Iris pigment epithelial cell (primary cell): Measurements from ENCODE around the gene SLN.

Experiments used
- DNase-seq: peaks from one replicate; pipeline ENCODE4 v3.0.0-alpha.2; 2011; ENCODE audit warnings: low read depth

Gene SLN

DNA sequence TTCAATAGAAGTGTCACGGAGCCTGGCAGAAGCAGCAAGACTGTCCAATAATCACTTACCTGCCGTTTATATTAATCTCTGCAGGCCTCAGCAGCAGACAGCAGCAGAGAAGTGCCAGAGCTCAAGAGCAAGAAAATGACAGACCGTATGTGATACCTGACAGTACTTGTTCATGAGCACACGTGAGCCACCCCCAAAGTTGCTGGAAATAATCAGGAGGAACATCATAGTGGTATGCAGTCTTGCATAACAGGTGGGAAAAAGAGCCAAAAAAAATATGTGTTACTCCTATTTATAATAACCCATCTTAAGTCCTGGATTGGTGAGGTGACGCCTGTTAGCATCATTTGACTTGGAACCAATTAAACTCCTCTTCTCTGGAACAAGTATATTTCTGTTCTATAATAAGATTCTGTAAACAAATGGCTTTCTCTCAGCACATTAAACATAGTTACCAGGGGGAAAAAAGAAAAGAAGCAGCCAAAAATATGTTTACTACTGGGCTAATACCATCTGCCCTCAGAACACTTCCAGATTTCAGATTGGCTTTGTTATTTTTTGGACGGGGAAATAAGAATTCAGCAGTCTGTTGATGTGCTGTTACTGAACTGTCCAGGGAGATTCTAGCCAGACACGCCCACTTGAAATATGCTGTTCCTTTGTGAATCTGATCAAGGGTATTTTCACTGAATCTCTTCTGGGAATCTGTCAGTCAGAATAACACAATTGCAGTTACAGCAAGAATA, 7.9 kb upstream of the SLN start:
- peak; percentile 29 for DNase-seq

- no peak for DNase-seq
Observed at GRCh38 chr11:107719073-107719472, 7.2 kb upstream of the SLN start.

- no peak for DNase-seq
Observed at GRCh38 chr11:107716884-107717532, 5.2 kb upstream of the SLN start.

GRCh38 chr11:107713009-107713408, 1.2 kb upstream of the SLN start:
- no peak for DNase-seq

- no peak for DNase-seq
Observed at GRCh38 chr11:107710301-107710700, 1.6 kb downstream of the SLN start.

DNA sequence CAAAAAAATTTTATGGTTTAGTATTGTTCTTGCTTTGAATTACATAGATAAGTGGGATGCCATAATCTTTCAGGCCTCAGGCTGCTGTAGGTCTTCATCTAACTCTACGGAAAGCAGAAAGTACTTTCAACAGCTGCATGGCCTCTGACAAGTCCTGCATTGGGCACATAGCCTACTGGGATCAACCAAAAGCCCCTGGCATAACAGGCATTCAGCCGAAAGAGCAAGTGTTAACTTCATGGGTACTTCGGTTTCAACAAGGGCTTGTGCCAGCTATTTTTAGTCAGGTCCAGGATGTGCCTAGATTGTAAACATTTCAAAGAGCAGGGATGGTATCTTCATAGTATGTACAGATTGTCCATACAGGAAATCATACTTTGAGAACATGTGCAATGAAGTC, 3.1 kb downstream of the SLN start:
- DNase-seq, result no peak

- DNase-seq, result no peak
Observed at GRCh38 chr11:107707807-107708206, 4.0 kb downstream of the SLN start.

GRCh38 chr11:107707215-107707671, 4.6 kb downstream of the SLN start:
- no peak for DNase-seq

DNA sequence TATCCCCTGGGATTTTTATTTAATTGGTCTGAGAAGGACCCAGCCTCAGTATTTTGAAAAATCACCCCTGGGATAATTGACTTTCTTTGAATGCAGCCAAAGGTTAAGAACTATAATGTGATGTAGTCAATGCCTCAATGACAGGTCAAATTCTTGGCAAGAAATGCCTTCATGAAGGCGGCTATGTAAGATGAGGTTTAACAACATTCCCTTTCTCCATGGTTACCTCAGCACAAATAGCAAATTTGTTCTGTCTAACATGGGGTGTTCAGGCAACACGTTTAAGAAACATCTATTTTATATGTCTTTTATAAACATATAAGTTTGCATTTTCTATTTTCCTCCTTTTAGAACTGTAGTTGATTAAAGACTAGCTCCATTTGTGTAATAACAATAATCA, 5.3 kb downstream of the SLN start:
- peak; percentile 44 for DNase-seq

GRCh38 chr11:107705027-107705426, 6.8 kb downstream of the SLN start:
- DNase-seq, result peak; percentile 91

GRCh38 chr11:107704451-107704850, 7.4 kb downstream of the SLN start:
- DNase-seq, result peak; percentile 57

DNA sequence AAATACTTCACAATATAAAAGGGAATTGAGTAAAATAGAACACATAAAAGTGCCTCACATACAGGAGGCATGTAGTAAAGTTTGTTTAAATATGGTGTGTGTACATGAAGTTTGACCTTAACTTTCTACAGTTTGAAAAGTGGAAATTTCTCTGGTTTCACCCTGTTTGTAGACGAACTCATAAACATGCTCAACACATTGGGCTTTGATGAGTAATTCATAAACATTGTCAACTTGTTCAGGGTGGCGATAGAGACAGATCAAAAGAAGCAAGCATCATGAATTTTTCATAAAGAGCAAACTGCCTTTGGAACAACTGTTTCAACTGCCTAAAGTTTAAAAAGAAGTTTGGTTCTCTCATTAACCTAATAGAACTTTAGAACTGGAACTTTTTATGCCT, 9.1 kb downstream of the SLN start:
- peak; percentile 51 for DNase-seq

- no peak for DNase-seq
Observed at GRCh38 chr11:107702109-107702660, 9.7 kb downstream of the SLN start.

DNA sequence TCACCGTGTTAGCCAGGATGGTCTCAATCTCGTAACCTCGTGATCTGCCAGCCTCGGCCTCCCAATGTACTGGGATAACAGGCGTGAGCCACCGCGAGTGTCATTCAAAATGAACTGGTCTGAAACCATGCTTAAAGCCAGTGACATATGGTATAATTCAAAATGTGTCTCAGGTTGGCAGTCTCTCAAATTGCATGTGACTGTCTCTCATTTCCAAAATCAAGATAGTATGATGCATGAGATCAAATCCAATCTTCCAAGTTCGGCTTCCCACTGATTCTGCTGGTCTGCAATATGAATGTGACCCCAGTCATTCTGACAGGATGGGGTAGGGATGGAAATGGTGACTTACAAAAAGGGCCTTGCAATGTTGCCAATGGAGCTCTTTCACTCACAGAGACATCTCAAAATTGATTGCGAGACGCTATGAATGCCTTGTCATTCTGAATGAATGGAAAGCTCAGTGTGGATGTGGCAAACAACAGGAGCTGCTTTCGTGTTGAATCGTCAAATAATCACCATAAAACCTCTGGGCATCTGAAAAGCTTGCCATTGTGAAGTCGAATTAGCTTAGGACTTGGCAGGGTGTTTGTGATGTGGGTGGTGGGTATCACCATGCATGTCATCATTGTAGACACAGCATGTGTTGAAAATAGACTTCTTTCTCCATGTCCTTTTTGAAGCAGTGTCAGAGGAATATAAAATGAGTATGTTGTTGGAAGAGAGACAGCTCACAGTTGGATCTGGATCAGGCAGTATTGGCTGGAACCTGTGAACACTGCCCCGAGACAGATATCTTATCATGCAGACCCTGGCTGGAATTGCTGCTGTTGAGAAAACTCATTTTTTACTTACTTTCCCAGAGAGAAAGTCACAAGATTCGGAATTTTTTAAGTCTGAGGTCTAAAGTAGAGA, 12.2 kb downstream of the SLN start:
- DNase-seq, result no peak

GRCh38 chr11:107697291-107697690, 14.6 kb downstream of the SLN start:
- DNase-seq, result no peak

GRCh38 chr11:107696140-107696539, 15.7 kb downstream of the SLN start:
- DNase-seq, result peak; percentile 88

- DNase-seq, result peak; percentile 65
Observed at GRCh38 chr11:107695446-107695845, 16.4 kb downstream of the SLN start.

DNA sequence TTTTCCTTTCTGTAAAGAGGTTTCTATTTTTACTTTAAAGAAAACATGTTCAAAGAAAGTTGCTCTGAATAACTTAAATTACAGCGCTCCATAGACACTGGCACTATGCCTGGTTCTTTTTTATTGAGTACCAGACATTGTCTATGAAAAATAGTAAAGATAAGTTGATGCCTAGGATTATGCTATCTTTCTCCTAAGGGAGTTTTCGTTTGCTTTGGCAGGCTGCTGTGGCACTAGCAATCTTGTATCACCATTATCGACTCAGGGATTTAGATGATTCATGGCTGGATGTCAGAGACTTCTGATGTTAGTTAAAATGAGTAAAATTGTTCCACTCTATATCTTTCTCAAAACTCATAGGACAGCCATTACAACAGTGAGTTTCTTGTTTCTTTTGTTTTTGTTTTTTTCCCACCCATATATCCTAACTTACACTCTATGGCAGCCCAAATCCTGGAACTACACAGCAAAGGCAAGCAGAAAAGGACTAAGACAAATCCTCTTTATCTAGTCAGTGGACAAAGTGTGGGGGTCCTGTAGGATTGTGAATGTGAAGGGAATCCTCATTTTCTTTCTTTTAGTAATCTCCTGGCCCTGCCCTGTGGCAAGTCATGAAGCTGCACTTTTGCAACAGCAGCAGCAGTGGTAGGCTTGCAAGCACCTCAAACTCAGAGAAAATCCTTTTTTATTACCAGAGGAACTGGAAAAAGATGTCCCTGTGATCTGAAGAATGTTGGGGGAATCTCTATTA, 20.7 kb downstream of the SLN start:
- DNase-seq, result peak; percentile 52

DNA sequence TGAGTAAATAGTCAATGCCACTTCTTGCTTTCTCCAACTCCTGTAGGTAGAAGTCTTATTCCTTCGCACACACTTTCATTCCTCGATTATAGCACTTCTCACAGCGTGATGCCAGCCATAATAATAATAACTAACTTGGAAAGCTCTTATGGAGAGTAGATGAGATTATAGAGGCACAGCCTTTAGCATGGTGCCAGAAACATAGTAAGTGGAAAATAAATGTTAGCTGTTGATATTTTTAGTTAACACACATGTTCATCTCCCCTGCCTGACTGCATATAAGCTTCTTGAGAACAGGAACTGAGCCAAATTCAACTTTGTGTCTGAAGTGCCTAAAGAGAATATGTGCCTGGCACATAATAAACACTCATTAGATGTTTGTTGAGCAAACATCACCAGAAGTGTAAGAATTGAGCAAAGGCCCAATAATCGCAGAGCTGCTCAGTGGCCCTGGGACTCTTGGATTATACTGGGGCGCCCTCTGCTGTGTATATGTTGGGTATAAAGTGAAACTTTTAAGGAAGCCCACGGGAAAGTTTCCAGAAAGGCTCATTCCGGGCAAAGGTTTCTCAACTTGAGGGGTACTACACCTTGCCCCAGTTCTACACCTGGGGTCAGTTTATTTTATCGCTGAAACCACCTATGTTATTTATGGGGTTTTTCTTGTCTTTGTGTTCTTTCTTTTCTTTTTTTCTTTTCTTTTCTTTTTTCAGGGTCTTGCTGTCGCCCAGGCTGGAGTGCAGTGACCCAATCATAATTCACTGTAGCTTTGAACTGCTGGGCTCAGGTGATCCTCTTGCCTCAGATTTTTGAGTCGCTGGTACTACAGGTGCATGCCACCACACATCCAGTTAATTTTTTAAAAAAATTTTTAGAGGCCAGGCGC, 22.3 kb downstream of the SLN start:
- peak; percentile 52 for DNase-seq

GRCh38 chr11:107688322-107688918, 23.4 kb downstream of the SLN start:
- no peak for DNase-seq
